ENCODE data around the gene TTLL7. TPM values are rescaled to one million over a fixed set of nuclear protein-coding genes. Genes with fewer than 3 reads are reported as not detected.
A peak's percentile ranks its signal among the peaks of the same experiment; 100 is the strongest.

TTLL7 gene, protein sequence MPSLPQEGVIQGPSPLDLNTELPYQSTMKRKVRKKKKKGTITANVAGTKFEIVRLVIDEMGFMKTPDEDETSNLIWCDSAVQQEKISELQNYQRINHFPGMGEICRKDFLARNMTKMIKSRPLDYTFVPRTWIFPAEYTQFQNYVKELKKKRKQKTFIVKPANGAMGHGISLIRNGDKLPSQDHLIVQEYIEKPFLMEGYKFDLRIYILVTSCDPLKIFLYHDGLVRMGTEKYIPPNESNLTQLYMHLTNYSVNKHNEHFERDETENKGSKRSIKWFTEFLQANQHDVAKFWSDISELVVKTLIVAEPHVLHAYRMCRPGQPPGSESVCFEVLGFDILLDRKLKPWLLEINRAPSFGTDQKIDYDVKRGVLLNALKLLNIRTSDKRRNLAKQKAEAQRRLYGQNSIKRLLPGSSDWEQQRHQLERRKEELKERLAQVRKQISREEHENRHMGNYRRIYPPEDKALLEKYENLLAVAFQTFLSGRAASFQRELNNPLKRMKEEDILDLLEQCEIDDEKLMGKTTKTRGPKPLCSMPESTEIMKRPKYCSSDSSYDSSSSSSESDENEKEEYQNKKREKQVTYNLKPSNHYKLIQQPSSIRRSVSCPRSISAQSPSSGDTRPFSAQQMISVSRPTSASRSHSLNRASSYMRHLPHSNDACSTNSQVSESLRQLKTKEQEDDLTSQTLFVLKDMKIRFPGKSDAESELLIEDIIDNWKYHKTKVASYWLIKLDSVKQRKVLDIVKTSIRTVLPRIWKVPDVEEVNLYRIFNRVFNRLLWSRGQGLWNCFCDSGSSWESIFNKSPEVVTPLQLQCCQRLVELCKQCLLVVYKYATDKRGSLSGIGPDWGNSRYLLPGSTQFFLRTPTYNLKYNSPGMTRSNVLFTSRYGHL
- 0.79 and 1.2 TPM in 2 replicates for total RNA-seq

DNA sequence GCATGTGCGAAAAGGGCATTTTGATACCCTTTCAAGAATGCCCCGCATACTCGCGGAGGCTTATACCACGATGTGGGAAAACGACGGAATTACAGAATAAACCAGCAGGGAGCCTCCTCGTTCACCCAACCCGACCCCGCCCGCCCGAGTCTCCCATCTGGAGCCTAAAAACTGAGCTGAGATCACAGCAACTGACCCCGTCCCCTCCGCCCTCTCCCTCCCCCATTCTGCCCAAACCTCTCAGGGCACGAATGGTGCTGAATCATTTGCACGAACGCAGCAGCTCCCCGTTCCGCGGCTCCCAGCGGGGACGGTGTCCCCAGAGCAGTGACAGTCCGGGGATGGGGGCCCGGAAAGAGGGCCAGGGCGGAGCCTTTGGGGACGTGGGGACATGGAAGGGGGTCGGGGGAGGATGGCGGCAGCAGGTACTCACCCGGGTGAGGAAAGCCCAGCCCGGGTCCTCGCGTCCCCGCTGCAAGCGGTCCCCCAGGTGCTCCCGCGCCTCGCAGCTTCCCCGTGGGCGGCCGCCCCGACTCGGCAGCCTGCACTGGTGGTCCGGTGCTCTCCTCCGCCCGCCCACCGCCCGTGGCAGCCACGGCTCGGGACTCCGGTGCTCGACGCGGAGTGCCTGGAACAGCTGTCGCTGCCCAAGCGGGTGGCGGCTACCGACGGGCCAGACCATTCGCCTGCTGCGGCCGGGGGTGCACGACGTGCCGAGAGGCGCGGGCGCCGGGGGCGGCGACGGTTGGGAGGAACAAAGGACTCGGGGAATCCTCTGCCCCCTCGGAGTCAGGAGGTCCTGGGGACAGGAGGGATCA lies at the start of gene TTLL7:
TTLL7 (minus strand) TSS at position 635 of the 818 bp plus-strand sequence. CDS start 46,921 bp downstream, outside the sequence.
- TF ChIP-seq, protein P1, sequence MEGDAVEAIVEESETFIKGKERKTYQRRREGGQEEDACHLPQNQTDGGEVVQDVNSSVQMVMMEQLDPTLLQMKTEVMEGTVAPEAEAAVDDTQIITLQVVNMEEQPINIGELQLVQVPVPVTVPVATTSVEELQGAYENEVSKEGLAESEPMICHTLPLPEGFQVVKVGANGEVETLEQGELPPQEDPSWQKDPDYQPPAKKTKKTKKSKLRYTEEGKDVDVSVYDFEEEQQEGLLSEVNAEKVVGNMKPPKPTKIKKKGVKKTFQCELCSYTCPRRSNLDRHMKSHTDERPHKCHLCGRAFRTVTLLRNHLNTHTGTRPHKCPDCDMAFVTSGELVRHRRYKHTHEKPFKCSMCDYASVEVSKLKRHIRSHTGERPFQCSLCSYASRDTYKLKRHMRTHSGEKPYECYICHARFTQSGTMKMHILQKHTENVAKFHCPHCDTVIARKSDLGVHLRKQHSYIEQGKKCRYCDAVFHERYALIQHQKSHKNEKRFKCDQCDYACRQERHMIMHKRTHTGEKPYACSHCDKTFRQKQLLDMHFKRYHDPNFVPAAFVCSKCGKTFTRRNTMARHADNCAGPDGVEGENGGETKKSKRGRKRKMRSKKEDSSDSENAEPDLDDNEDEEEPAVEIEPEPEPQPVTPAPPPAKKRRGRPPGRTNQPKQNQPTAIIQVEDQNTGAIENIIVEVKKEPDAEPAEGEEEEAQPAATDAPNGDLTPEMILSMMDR (IDR thresholded peaks at IDR 0.05; ENCODE audit: insufficient read depth, low read length, severe bottlenecking): no peak
- no peak for FAIRE-seq
- no peaks in the 10 kb centered on the region for H3K27me3 ChIP-seq (ENCODE audit: control insufficient read depth, insufficient read depth, low read length)
- no peaks in the 10 kb centered on the region for H3K36me3 ChIP-seq (ENCODE audit: control insufficient read depth, insufficient read depth, low read length)
- peak within 1 kb of the TSS; percentile 80 for H3K4me3 ChIP-seq (ENCODE audit: low read depth, low read length)
- DNase-seq (ENCODE audit: low read depth): peak; percentile 33

DNA sequence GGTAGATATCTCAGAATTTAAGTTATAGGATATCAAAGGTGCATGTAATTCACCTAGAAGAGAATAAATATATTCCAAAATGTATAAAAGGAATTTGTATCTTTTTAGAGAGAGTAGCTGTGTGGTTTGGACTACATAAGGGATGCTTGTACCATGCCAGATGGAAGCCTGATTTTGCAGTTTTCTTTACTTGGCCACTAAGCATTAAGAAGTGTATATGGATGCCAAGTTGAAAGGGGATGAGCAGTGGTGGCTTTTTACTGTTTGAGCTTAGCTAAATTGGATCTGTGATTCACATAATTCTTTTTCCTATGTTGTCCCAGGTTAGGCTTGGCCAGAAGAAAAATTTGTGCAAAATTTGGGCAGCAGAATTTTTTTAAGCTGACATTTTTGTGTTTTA lies 43.5 kb upstream of the TTLL7 start:
- Histone ChIP-seq H3K27me3 (ENCODE audit: control insufficient read depth, insufficient read depth, low read length) (no peaks in the 10 kb centered on the region), H3K36me3 (ENCODE audit: control insufficient read depth, insufficient read depth, low read length) (no peaks in the 10 kb centered on the region), H3K4me3 (ENCODE audit: low read depth, low read length) (no peak overlapping the region)
- TF ChIP-seq, protein P1 (IDR thresholded peaks at IDR 0.05; ENCODE audit: insufficient read depth, low read length, severe bottlenecking): no peak
- FAIRE-seq (no peak), DNase-seq (ENCODE audit: low read depth) (no peak)

DNA sequence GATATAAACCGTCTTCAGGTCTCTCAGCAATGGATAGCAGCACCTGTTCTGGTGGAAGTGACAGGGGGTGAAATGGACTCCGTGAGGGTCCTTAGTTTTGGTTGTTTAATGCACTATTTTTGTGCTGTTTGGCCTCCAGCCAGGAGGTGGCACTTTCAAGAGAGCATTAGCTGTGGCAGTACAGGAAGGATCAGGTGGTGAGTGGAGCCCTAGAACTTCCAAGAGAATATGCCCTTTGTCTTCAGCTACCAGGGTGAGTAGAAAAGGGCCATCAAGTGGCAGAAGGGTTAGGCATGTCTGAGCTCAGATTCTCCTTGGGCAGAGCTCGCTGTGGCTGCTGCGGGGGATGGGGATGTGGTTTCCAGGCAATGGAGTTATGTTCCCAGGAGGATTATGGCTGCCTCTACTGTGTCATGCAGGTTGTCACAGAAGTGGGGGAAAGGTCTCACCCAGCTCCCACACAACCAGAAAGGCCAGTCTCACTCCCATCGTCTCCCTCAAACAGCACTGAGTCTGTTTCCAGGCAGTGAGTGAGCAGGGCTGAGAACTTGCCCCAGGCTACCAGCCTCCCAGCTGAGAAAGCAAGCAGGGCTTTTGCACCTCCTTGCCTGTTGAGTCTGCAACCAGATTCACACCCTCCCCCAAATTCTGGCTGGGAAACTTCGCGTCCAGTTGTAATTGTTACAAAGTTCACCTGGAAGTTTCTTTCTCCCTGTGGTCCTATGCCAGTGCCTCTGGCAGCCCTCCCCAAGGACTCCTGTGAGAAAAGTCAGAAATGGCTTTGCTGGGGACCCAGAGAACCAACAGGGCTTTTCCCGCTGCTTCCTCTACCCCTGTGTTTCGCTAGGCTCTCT lies 39.1 kb upstream of the TTLL7 start:
- no peaks in the 10 kb centered on the region for H3K27me3 ChIP-seq (ENCODE audit: control insufficient read depth, insufficient read depth, low read length)
- peak; percentile 46 for DNase-seq (ENCODE audit: low read depth)
- no peak overlapping the region for H3K4me3 ChIP-seq (ENCODE audit: low read depth, low read length)
- FAIRE-seq: peak; percentile 32
- H3K36me3 ChIP-seq (ENCODE audit: control insufficient read depth, insufficient read depth, low read length): no peaks in the 10 kb centered on the region
- TF ChIP-seq, protein P1 (IDR thresholded peaks at IDR 0.05; ENCODE audit: insufficient read depth, low read length, severe bottlenecking): no peak

- H3K36me3 ChIP-seq (ENCODE audit: control insufficient read depth, insufficient read depth, low read length): no peaks in the 10 kb centered on the region
- FAIRE-seq: no peak
- H3K27me3 ChIP-seq (ENCODE audit: control insufficient read depth, insufficient read depth, low read length): no peaks in the 10 kb centered on the region
- TF ChIP-seq, protein P1 (IDR thresholded peaks at IDR 0.05; ENCODE audit: insufficient read depth, low read length, severe bottlenecking): no peak
- no peak for DNase-seq (ENCODE audit: low read depth)
- no peak overlapping the region for H3K4me3 ChIP-seq (ENCODE audit: low read depth, low read length)
Observed at GRCh38 chr1:84031802-84032327, 32.9 kb upstream of the TTLL7 start.

Measured in bronchial epithelial cell (primary cell).